Cardiac muscle cell (in vitro differentiated cells and primary cell): Measurements from ENCODE around the gene APOA5. TPM values are rescaled to one million over a fixed set of nuclear protein-coding genes. Genes with fewer than 3 reads are reported as not detected.

Source experiments
- DNase-seq, 2 donors: peaks; one replicate each; pipeline versions ENCODE4 v3.0.0 to v3.0.0-alpha.2; 2010 to 2017; ENCODE audit warnings: low read depth in 1 of 2, low spot score in 1 of 2
- H3K27ac ChIP-seq: fragments of 200-600 bp; sonication (generic); 2 replicates; pipeline ENCODE4 v1.5.1; 2016
- H3K27me3 ChIP-seq: fragments of 200-600 bp; sonication (generic); 2 replicates; pipeline ENCODE4 v1.6.0; 2016; ENCODE audit warnings: control low read depth
- H3K36me3 ChIP-seq: fragments of 200-600 bp; sonication (generic); 2 replicates; pipeline ENCODE4 v1.5.1; 2016; ENCODE audit warnings: control low read depth
- H3K4me1 ChIP-seq: fragments of 200-600 bp; sonication (generic); 2 replicates; pipeline ENCODE4 v1.8.1; 2017; ENCODE audit warnings: low read depth, mild to moderate bottlenecking, mixed run types
- H3K4me3 ChIP-seq: fragments of 200-600 bp; sonication (generic); 2 replicates; pipeline ENCODE4 v1.5.1; 2016; ENCODE audit warnings: mild to moderate bottlenecking
- H3K9me3 ChIP-seq: fragments of 200-600 bp; sonication (generic); 2 replicates; pipeline ENCODE4 v1.5.1; 2017; ENCODE audit warnings: low read depth, mild to moderate bottlenecking, control low read depth
- polyA plus RNA-seq: library from polyadenylated mRNA; unstranded; fragments of >200 nt; fragmentation: Nextera tagmentation; extraction: Ambion mirVana; gene quantifications from 2 replicates; pipeline ENCODE4 v1.2.1, GENCODE V29; 2016
- total RNA-seq: library from RNA; depleted of rRNA; stranded (reverse); fragments of >200 nt; gene quantifications from 2 replicates; pipeline ENCODE4 v1.2.3, GENCODE V29; 2016
- TF ChIP-seq, protein P1 (sequence below): IDR thresholded peaks from 2 replicates; pipeline ENCODE4 v1.5.1; 2012; ENCODE audit warnings: low read depth, mild to moderate bottlenecking, low read length

Gene APOA5
- total and polyA plus RNA-seq, 2 experiments from 2014 or later: not detected

DNA sequence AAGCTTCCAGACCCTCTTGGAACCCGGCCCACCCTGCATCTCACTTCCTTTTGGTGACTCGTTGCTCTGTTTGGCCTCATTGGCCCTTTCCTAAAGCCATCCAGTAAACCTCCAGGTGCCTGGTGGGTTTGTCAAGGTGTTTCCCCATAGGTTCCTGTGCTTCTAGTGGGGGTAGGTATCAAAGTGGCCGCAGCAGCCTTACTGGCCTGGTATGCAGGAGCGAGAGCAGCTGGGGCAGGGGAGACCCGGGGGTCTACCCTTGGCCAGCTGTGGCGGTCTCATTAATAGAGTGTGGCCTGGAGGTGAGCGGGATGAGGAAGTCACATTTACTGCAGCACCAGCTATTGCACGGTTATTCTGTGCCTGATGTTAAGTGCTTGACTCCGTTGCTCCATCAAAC is 27.4 kb upstream of the APOA5 start:
- no peaks in the 10 kb centered on the region for H3K27me3 ChIP-seq
- TF ChIP-seq, protein P1, sequence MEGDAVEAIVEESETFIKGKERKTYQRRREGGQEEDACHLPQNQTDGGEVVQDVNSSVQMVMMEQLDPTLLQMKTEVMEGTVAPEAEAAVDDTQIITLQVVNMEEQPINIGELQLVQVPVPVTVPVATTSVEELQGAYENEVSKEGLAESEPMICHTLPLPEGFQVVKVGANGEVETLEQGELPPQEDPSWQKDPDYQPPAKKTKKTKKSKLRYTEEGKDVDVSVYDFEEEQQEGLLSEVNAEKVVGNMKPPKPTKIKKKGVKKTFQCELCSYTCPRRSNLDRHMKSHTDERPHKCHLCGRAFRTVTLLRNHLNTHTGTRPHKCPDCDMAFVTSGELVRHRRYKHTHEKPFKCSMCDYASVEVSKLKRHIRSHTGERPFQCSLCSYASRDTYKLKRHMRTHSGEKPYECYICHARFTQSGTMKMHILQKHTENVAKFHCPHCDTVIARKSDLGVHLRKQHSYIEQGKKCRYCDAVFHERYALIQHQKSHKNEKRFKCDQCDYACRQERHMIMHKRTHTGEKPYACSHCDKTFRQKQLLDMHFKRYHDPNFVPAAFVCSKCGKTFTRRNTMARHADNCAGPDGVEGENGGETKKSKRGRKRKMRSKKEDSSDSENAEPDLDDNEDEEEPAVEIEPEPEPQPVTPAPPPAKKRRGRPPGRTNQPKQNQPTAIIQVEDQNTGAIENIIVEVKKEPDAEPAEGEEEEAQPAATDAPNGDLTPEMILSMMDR: no peak
- DNase-seq: no peak

DNA sequence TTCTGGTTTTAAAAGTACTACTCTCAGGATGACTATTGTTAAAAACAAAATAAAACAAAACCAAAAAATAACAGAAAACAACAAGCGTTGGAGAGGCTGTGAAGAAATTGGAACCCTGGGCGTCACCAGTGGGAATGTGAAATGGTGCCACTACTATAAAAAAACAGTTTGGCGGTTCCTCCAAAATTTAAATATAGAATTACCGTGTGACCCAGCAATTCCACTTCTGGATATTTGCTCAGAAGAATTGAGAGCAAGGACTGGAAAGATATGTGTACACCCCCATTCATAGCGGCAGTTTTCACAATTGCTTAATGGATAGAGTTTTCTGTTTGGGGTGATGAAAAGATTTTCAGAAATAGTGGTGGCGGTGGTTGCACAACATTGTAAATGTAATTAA is 22.8 kb upstream of the APOA5 start:
- Histone ChIP-seq H3K36me3 (no peaks in the 10 kb centered on the region), H3K9me3 (no peaks in the 10 kb centered on the region), H3K4me1 (no peaks in the 10 kb centered on the region), H3K4me3 (no peak overlapping the region), H3K27me3 (no peaks in the 10 kb centered on the region), H3K27ac (no peak overlapping the region)
- TF ChIP-seq, protein P1: no peak
- DNase-seq: no peak

More for the DNA sequence above, 27.4 kb upstream of the APOA5 start:
- H3K27ac ChIP-seq: no peak overlapping the region
- no peaks in the 10 kb centered on the region for H3K9me3 ChIP-seq
- no peaks in the 10 kb centered on the region for H3K36me3 ChIP-seq
- peaks cover 10% of the 10 kb centered on the region for H3K4me1 ChIP-seq
- H3K4me3 ChIP-seq: no peak overlapping the region

DNA sequence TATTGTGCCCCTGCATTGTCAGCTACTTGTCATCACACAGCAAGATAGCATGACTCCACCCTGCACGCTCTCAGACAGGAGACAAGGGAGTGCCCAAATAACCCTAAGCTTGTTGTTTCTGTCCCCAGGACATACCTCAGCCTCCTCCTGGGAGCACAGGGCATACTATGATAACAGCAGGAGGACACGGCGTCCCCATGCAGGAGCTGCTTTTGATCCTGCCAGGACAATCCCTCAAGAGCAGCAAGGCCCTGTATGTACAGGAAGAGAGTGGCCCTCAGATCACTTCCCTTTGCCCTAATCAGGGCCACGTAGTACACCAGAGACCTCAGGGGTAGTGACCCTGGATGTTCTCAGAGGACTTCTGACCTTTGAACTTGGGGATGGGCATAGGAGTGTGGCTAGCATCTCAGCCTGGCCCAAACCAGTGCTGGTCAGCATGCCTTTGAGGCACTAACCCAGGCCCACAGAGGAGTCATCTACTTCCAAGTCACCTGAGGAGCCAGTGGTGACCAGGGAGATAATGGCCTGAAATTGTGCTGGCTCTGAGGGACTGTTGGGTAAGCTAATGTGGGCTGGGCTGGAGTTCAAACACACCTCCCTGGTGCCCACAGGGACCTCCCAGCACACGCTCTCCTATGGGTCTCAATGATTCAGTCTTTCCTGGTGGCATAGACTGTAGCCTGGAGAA is 22.2 kb upstream of the APOA5 start:
- DNase-seq: no peak
- Histone ChIP-seq H3K27ac (no peak overlapping the region), H3K36me3 (no peaks in the 10 kb centered on the region), H3K4me3 (no peak overlapping the region), H3K27me3 (no peaks in the 10 kb centered on the region), H3K9me3 (no peaks in the 10 kb centered on the region), H3K4me1 (no peaks in the 10 kb centered on the region)
- TF ChIP-seq, protein P1: no peak

DNA sequence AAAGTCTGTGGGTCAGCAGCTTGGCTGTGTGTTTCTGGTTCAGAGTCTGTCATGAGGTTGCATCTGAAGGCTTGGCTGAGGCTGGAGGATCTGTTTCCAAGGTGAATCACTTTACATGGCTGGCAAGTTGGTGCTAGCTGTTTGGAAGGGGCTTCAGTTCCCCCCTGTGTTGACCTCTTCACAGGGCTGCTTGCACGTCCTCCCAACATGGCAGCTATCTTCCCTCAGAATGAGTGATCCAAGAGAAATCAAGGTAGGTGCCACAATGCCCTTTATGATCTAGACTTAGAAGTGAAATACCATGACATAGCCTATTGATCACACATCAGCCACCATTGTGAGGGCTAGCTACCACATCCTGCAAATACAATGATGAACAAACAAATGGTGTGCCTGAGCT is 21.5 kb upstream of the APOA5 start:
- Histone ChIP-seq H3K9me3 (no peaks in the 10 kb centered on the region), H3K36me3 (no peaks in the 10 kb centered on the region), H3K4me3 (no peak overlapping the region), H3K27ac (no peak overlapping the region), H3K4me1 (no peaks in the 10 kb centered on the region), H3K27me3 (no peaks in the 10 kb centered on the region)
- TF ChIP-seq, protein P1: no peak
- DNase-seq: no peak

DNA sequence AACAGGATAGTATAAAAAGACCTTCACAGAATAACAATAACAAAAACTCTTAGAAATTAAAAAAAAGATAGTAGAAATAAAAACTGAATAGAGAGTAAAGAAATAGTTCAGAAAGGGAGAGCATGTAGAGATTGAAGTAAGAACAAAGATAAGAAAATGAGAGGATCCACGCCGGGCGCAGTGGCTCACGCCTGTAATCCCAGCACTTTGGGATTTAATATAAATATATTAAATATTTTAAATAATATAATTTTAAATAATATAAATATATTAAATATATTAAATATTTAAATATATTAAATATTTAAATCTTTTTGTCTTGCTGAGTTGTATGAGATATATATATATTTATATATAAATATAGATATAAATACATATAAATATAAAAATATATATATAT is 20.4 kb upstream of the APOA5 start:
- no peaks in the 10 kb centered on the region for H3K9me3 ChIP-seq
- no peak for DNase-seq
- H3K27me3 ChIP-seq: no peaks in the 10 kb centered on the region
- H3K4me3 ChIP-seq: no peak overlapping the region
- TF ChIP-seq, protein P1: no peak
- H3K36me3 ChIP-seq: no peaks in the 10 kb centered on the region
- H3K27ac ChIP-seq: no peak overlapping the region
- no peaks in the 10 kb centered on the region for H3K4me1 ChIP-seq
